Body of pancreas (tissue), 4 donors: ENCODE data around the gene LANCL3. TPM values are rescaled to one million over a fixed set of nuclear protein-coding genes. Genes with fewer than 3 reads are reported as not detected.

Source experiments
- ATAC-seq: fragments of 150-250 bp; one replicate; pipeline ENCODE4 v1.9.1; 2016
- DNase-seq, 4 donors: peaks; one replicate each; pipeline ENCODE4 v3.0.0-alpha.2; 2019
- H3K27ac ChIP-seq, 4 donors: fragments of 200-600 bp; sonication (generic); 1 replicate in 3 of 4; 2 replicates in 1 of 4; pipeline versions ENCODE4 v1.5.1 to v1.6.1; 2016 to 2019; ENCODE audit warnings: mild to moderate bottlenecking in 1 of 4, mixed read lengths in 1 of 4, moderate library complexity in 1 of 4
- H3K27me3 ChIP-seq, 2 donors: fragments of 200-600 bp; sonication (generic); one replicate each; pipeline ENCODE4 v1.6.0; 2016; ENCODE audit warnings: mild to moderate bottlenecking in 1 of 2
- H3K36me3 ChIP-seq, 2 donors: fragments of 200-600 bp; sonication (generic); replicated peaks in 1 of 2; 2 replicates each; pipeline ENCODE4 v1.5.1; 2016; ENCODE audit warnings: low read depth in 2 of 2; ENCODE audit not compliant: insufficient read depth in 1 of 2
- H3K4me1 ChIP-seq: fragments of 200-600 bp; sonication (generic); one replicate; pipeline ENCODE4 v1.6.0; 2016
- H3K4me3 ChIP-seq, 2 donors: fragments of 200-600 bp; sonication (generic); 1 replicate in 1 of 2; 2 replicates in 1 of 2; pipeline ENCODE4 v1.5.1; 2016 to 2019
- H3K9me3 ChIP-seq, 3 donors: fragments of 200-600 bp; sonication (generic); 1 replicate in 2 of 3; 2 replicates in 1 of 3; pipeline ENCODE4 v1.5.1; 2016
- CTCF ChIP-seq, 7 experiments: fragments of 450-650 bp in 4 of 7; fragments of 200-600 bp in 3 of 7; sonication (generic) in 3 of 7; IDR thresholded peaks; one replicate each; pipeline ENCODE4 v1.5.1; 2016 to 2019; ENCODE audit warnings: antibody characterized with exemption in 7 of 7
- POLR2A ChIP-seq, 3 donors: fragments of 450-650 bp; IDR thresholded peaks; one replicate each; pipeline ENCODE4 v1.6.1; 2016; ENCODE audit warnings: antibody characterized with exemption in 3 of 3, mild to moderate bottlenecking in 2 of 3
- WGBS, 2 donors: methylation state at CpG; one replicate each; pipeline ENCODE4 v1.1.5; 2017; 5-methylcytosine and 5-hydroxymethylcytosine counted together
- intact Hi-C: fragments of 100-400 bp; cut with DNase I; formaldehyde crosslinking; loops from one replicate; pipeline ENCODE4 v1.15.1; 2023
- total RNA-seq, 2 donors: library from RNA; depleted of rRNA; stranded (reverse); fragments of >200 nt; gene quantifications; one replicate each; pipeline ENCODE4 v1.1.0, GENCODE V29; 2016

The LANCL3 gene
- total RNA-seq, 2 donors from 2014 or later: 0.26 TPM; not detected in 1

GRCh38 chrX:37711991-37712390 lies 140.5 kb downstream of the LANCL3 start:
- no peak for DNase-seq

GRCh38 chrX:37712458-37712857 lies 141.0 kb downstream of the LANCL3 start:
- Histone ChIP-seq H3K27me3 (no peaks in the 10 kb centered on the region), H3K4me3 (no peak overlapping the region), H3K9me3 (no peaks in the 10 kb centered on the region), H3K27ac (no peak overlapping the region), H3K4me1 (no peaks in the 10 kb centered on the region), H3K36me3 (no peaks in the 10 kb centered on the region)
- no peak for DNase-seq
- WGBS, 2 donors: 73 to 89% methylated on average over 3 of the region's 3 CpGs
- intact Hi-C loops: no loop called here
- ATAC-seq: no peak
- TF ChIP-seq POLR2A (IDR thresholded peaks at IDR 0.05): no peak
- TF ChIP-seq CTCF (IDR thresholded peaks at IDR 0.05): no peak

More at GRCh38 chrX:37711991-37712390, 140.5 kb downstream of the LANCL3 start:
- Histone ChIP-seq H3K36me3 (no peaks in the 10 kb centered on the region), H3K27me3 (no peaks in the 10 kb centered on the region), H3K4me1 (no peaks in the 10 kb centered on the region), H3K27ac (no peak overlapping the region), H3K4me3 (no peak overlapping the region), H3K9me3 (no peaks in the 10 kb centered on the region)
- TF ChIP-seq POLR2A (IDR thresholded peaks at IDR 0.05) (no peak), CTCF (IDR thresholded peaks at IDR 0.05) (no peak)
- WGBS, 2 donors: 41 to 51% methylated on average over 3 of the region's 3 CpGs
- no peak for ATAC-seq
- intact Hi-C loops: no loop called here

GRCh38 chrX:37714479-37714878 lies 143.0 kb downstream of the LANCL3 start:
- H3K9me3 ChIP-seq: no peaks in the 10 kb centered on the region
- no peak overlapping the region for H3K4me3 ChIP-seq
- H3K27me3 ChIP-seq: no peaks in the 10 kb centered on the region
- intact Hi-C loops: no loop called here
- H3K4me1 ChIP-seq: no peaks in the 10 kb centered on the region
- TF ChIP-seq POLR2A (IDR thresholded peaks at IDR 0.05): no peak
- no peak for TF ChIP-seq CTCF (IDR thresholded peaks at IDR 0.05)
- DNase-seq (no peak), ATAC-seq (no peak)
- no peaks in the 10 kb centered on the region for H3K36me3 ChIP-seq
- H3K27ac ChIP-seq: no peak overlapping the region
- WGBS, 2 donors: 52 to 66% methylated on average over 2 of the region's 2 CpGs

GRCh38 chrX:37716602-37717001 lies 145.1 kb downstream of the LANCL3 start:
- no peak overlapping the region for H3K27ac ChIP-seq
- no peaks in the 10 kb centered on the region for H3K36me3 ChIP-seq
- intact Hi-C loops: no loop called here
- DNase-seq: no peak
- H3K4me3 ChIP-seq: no peak overlapping the region
- no peak for ATAC-seq
- TF ChIP-seq POLR2A (IDR thresholded peaks at IDR 0.05): no peak
- TF ChIP-seq CTCF (IDR thresholded peaks at IDR 0.05): no peak
- H3K4me1 ChIP-seq: no peaks in the 10 kb centered on the region
- H3K9me3 ChIP-seq: no peaks in the 10 kb centered on the region
- H3K27me3 ChIP-seq: no peaks in the 10 kb centered on the region

- TF ChIP-seq CTCF (IDR thresholded peaks at IDR 0.05) (no peak), POLR2A (IDR thresholded peaks at IDR 0.05) (no peak)
These were observed 146.2 kb downstream of the LANCL3 start for GRCh38 chrX:37717708-37718107.

More at GRCh38 chrX:37717708-37718107, 146.2 kb downstream of the LANCL3 start:
- intact Hi-C loops: no loop called here
- Histone ChIP-seq H3K27ac (no peak overlapping the region), H3K4me1 (no peaks in the 10 kb centered on the region), H3K4me3 (no peak overlapping the region), H3K27me3 (no peaks in the 10 kb centered on the region), H3K9me3 (no peaks in the 10 kb centered on the region), H3K36me3 (no peaks in the 10 kb centered on the region)
- DNase-seq (no peak), ATAC-seq (no peak)
- 83 to 96% methylated on average over 1 of the region's 1 CpG for WGBS, 2 donors
